HG03175 (cell line): Measurements from ENCODE around the gene EYS.
"Not testable (repeated sequence)": the region's sequence is repeated elsewhere in the genome, so short reads cannot be mapped to it uniquely, and the experiment has no call there.

Experiments used
- ATAC-seq: cut with Tn5 transposase; IDR thresholded peaks from one replicate; pipeline ENCODE4 v1.9.1; 2021; ENCODE audit warnings: mild to moderate bottlenecking, moderate library complexity; ENCODE audit not compliant: unreplicated experiment

Gene EYS

DNA sequence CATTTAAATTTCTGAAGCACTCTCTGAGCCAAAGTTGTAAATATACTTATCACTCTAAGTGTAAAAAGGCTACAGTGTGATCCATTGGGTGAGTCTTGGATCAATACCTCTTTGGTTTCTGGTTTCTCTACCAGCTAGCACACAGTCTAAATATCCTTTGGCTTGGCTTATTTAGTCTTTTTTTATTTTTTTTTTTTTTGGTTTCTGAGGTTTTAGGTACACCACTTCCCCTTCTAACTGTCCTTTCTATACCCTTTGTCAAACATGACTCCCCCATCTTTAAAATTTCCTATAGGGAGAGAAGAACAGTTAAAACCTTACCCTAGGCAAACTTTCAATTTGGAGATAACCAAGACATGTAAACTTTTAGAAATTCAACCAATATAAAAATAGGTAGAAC, 1692.4 kb downstream of the EYS start:
- no peak for ATAC-seq

DNA sequence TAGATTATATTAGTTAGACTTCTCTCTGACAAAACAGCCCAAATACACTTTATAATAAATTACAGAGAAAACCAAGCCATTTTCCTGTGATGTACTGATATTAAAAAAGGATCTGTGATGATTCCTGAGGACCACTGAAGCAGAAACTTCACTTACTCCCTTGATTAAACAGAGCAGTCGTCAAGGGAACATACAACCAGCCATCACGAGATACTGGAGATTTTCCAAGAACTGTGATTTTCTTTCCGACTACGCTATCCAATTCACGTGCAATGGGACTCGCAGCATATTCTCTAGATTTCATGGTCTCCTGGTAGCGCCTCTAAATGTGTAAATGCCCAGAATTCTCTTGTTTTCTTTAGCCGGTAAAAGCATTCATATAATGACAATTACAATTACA, 1694.0 kb downstream of the EYS start:
- ATAC-seq, result no peak

- no peak for ATAC-seq
These were observed 1694.5 kb downstream of the EYS start for GRCh38 chr6:64012351-64013001.

GRCh38 chr6:64010666-64011065, 1696.4 kb downstream of the EYS start:
- ATAC-seq, result no peak

- no peak for ATAC-seq
These were observed 1697.0 kb downstream of the EYS start for GRCh38 chr6:64010010-64010409.

- ATAC-seq, result no peak
These were observed 1700.8 kb downstream of the EYS start for GRCh38 chr6:64006246-64006645.

- ATAC-seq, result no peak
These were observed 1706.1 kb downstream of the EYS start for GRCh38 chr6:64000818-64001491.

DNA sequence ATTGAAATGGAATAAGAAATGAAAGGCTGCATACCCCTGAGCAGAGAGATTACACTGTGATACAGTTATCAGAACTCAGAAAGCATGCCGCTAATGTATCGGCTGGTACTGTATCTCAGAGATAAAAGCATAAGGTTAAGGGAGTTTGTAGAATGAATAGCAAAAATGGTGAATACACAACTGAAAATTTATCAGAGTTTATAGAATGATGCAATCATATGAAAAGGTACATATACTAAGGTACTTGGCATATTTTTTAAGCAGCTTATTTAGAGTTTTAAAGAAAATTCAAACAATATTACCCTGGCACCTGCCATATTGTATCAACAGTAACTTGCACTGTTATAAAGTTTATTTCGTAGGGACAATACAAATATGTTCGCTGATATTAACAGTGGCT, 1707.4 kb downstream of the EYS start:
- ATAC-seq, result no peak

- no peak for ATAC-seq
These were observed 1708.0 kb downstream of the EYS start for GRCh38 chr6:63998991-63999390.

- ATAC-seq, result no peak
These were observed 1709.3 kb downstream of the EYS start for GRCh38 chr6:63997734-63998133.

- no peak for ATAC-seq
These were observed 1709.8 kb downstream of the EYS start for GRCh38 chr6:63997221-63997620.

- no peak for ATAC-seq
These were observed 1721.8 kb downstream of the EYS start for GRCh38 chr6:63985223-63985622.

GRCh38 chr6:63975699-63976098, 1731.3 kb downstream of the EYS start:
- no peak for ATAC-seq

DNA sequence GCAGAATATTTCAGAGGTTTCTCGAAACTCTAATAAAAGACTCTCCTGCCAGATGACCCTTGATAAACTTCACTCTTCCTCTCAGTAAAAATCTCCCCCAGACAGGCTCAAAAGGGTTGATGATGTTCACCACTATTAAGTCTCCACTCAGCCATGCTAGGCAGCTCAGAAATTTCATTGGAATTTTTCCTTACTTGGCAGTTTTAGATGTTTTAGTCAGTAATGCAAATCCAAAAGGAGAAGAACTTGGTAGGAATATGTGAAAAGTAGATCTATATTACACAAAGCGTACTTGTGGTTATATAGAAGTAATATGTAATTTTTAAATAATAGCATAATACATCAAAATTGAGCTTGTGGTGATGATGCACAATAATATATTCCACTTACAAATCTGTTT, 1738.4 kb downstream of the EYS start:
- no peak for ATAC-seq

DNA sequence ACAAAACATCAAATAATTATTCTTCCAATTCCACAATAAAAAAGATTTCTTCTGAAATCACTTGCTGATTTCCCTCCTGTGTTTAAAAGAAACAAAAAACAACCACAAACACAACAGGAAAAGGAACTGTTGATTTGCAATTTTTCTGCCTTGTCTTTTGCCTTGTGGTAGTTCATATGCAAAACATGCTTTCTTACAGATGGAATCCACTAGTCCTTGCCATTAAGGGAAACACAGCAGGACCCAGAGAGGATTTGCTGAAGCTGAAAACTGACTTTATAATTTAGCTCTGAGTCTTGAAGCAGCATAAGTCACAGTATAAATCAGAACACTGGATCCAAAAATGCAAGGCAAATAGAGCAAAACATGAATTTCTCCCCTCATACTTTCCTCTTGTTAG, 1742.7 kb downstream of the EYS start:
- ATAC-seq, result no peak

DNA sequence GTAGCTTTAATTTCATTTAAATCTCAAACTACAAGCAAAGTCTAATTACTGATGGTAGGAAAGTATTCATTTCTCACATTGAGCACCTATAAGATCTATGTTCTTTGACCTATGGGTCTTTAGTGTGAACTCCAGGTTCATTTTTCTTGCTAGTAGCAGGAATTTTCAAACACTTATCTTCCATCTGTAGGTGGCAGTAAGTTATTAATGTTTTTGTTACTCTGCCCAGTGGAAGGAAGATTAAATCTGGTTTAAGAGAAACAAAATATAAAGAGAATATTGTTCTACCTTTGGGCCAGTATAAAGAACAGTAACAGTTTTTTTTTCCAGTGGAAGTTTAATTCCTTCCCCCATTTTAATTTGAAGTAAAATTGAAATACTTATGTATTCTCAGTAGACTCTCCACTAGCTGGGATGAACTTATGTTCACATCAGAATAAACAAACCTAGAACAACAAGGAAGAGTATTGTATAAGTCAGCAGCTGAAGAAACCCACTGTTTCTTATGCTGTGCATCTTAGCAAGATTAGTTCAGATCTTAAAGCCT, 1743.2 kb downstream of the EYS start:
- no peak for ATAC-seq

DNA sequence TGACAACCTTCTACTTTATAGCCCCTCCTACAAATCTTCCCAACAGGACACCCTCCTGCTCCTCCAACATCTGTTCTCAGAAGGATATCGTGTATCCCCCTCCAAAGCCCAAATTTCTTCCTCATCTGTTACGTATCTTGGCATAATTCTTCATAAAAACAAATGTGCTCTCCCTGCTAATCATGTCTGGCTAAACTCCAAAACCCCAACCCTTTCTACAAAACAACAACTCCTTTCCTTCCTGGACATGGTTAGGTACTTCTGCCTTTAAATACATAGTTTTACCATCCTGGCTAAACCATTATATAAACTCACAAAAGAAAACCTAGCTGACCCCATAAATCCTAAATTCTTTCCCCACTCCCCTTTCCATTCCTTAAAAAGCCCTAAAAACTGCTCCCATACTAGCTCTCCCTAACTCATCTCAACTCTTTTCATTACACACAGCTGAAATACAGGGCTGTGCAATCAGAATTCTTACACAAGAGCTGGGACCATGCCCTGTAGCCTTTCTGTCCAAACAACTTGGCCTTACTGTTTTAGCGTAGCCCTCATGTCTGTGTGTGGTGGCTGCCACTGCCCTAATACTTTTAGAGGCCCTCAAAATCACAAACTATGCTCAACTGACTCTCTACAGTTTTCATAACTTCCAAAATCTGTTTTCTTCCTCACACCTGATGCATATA, 1753.5 kb downstream of the EYS start:
- not testable (repeated sequence) for ATAC-seq

DNA sequence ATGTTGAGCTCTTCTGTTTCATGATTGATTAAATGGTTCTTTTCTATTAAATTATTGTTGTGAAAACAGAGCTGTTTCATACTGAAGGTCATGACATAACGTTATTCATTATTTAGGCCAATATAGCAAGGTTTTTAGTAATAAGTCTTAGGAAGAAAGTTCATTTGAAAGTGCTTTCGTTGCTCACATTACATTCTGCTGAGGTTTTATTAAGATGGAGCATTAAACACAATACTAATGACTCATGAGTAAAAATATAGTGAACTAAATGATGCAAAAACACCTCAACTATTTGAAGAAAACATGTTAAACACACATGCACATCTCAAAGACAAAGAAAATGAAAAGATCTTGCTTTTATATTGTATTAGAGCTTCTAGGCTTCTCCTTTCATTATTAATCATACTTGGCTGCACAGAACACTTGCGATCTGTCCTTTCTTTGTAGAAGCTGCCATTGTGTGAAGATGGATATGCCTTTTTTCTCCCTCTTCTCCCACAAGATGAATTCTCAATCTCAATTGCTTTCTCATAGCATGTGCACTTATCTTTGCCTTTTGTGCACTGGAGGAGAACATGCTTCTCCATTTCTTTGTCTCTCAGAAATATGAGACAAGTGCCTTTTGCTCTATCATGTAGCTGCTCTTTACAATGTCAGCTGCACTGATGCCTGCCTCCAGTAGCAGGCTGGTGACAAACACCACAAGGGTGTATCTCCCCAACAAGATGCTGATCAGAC, 1759.1 kb downstream of the EYS start:
- ATAC-seq, result no peak

DNA sequence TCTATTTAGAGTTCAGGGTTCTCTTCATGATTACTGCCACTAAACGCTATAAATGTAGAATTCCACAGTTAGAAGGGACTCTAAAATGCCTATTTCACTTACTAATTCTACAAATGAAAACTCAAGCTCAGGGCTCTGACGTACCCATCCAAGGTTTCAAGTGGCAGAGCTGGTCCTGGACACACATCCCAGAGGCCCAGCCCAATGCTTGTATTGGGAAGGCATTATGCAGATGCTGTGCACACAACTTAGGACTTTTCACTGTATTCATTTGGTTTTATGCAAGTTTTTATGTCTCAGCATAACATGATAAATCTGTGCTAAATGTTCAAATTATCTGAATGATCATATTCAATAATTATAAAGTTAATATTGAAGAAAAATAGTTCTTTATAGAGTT, 1761.0 kb downstream of the EYS start:
- ATAC-seq, result no peak

DNA sequence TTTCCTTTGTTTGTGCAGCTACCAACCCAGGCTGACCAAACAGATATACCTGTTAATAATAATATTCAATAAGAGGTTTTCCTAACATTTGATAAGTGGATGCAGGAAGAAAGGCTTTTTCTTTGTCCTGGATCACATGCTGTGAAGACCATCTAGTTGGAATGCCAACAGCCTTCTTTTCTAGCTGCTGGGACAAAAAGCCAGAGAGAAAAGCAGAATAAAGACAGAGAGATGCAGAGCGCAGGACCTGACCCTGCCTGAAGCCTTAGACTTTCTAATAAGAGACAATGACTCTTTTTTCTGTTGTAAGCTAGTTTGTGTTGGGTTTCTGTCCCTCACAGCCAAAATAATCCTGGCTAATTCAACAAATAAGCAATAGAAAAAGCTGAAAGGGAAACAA, 1763.2 kb downstream of the EYS start:
- no peak for ATAC-seq

GRCh38 chr6:63941747-63942470, 1765.1 kb downstream of the EYS start:
- no peak for ATAC-seq
